D721Med (cell line): ENCODE measurements around the gene DOCK1.
"Not testable (repeated sequence)": the region's sequence is repeated elsewhere in the genome, so short reads cannot be mapped to it uniquely, and the experiment has no call there.

Experiments
- DNase-seq: peaks from one replicate; pipeline ENCODE4 v3.0.0; 2011; ENCODE audit warnings: low spot score; ENCODE audit not compliant: insufficient read length
- FAIRE-seq: peaks from 2 replicates; lab custom pipeline; 2011; peaks lifted over from hg19 to GRCh38; lab: Jason Lieb, UNC
- CTCF ChIP-seq: IDR thresholded peaks from 2 replicates; pipeline ENCODE4 v1.5.1; 2012; ENCODE audit warnings: mild to moderate bottlenecking, control low read depth; ENCODE audit not compliant: insufficient read depth; ENCODE audit errors: missing control alignments

DOCK1 gene

GRCh38 chr10:126909147-126909546, 3.9 kb downstream of the DOCK1 start:
- no peak for TF ChIP-seq CTCF
- FAIRE-seq (no peak), DNase-seq (no peak)

- DNase-seq = no peak
- FAIRE-seq = no peak
- no peak for TF ChIP-seq CTCF
These were observed 5.0 kb downstream of the DOCK1 start for GRCh38 chr10:126910196-126910595.

GRCh38 chr10:126910798-126911197, 5.6 kb downstream of the DOCK1 start:
- FAIRE-seq = no peak
- no peak for TF ChIP-seq CTCF
- DNase-seq = no peak

- FAIRE-seq (no peak), DNase-seq (no peak)
- no peak for TF ChIP-seq CTCF
These were observed 6.1 kb downstream of the DOCK1 start for GRCh38 chr10:126911301-126911700.

- DNase-seq = no peak
- no peak for FAIRE-seq
- TF ChIP-seq CTCF = no peak
These were observed 8.1 kb downstream of the DOCK1 start for GRCh38 chr10:126913316-126913715.

GRCh38 chr10:126914561-126914960, 9.3 kb downstream of the DOCK1 start:
- DNase-seq = no peak
- FAIRE-seq = no peak
- no peak for TF ChIP-seq CTCF

GRCh38 chr10:126916952-126917351, 11.7 kb downstream of the DOCK1 start:
- not testable (repeated sequence) for FAIRE-seq, DNase-seq

- FAIRE-seq = no peak
- no peak for DNase-seq
- TF ChIP-seq CTCF = no peak
These were observed 12.1 kb downstream of the DOCK1 start for GRCh38 chr10:126917375-126917774.
